Heart right ventricle (tissue), 16 donors: ENCODE data around the gene MEX3C. TPM values are rescaled to one million over a fixed set of nuclear protein-coding genes. Genes with fewer than 3 reads are reported as not detected.

Source experiments
- ATAC-seq, 8 donors: fragments of 200-7000 bp; cut with Tn5 transposase; one replicate each; pipeline ENCODE4 v1.9.1; 2020; ENCODE audit warnings: mild to moderate bottlenecking in 8 of 8, moderate library complexity in 8 of 8, moderate number of reproducible peaks in 1 of 8
- DNase-seq, 2 donors: peaks; one replicate each; pipeline ENCODE4 v3.0.0-alpha.2; 2020
- H3K27ac ChIP-seq, 10 donors: fragments of 200-600 bp; sonication (generic) in 2 of 10; one replicate each; pipeline versions ENCODE4 v1.5.0 to v1.8.0; 2020 to 2022; ENCODE audit warnings: mild to moderate bottlenecking in 3 of 10
- H3K27me3 ChIP-seq, 7 donors: fragments of 200-600 bp; one replicate each; pipeline ENCODE4 v1.8.0; 2021 to 2022; ENCODE audit warnings: mild to moderate bottlenecking in 2 of 7
- H3K36me3 ChIP-seq, 9 donors: fragments of 200-600 bp; sonication (generic) in 1 of 9; one replicate each; pipeline versions ENCODE4 v1.5.0 to v1.8.0; 2020 to 2022; ENCODE audit warnings: mild to moderate bottlenecking in 2 of 9
- H3K4me1 ChIP-seq, 9 donors: fragments of 200-600 bp; sonication (generic) in 1 of 9; one replicate each; pipeline versions ENCODE4 v1.5.0 to v1.8.0; 2020 to 2022; ENCODE audit warnings: mild to moderate bottlenecking in 4 of 9
- H3K4me3 ChIP-seq, 10 donors: fragments of 200-600 bp; sonication (generic) in 2 of 10; one replicate each; pipeline versions ENCODE4 v1.5.0 to v1.8.0; 2020 to 2022; ENCODE audit warnings: mild to moderate bottlenecking in 7 of 10, moderate library complexity in 2 of 10
- H3K9me3 ChIP-seq, 11 donors: fragments of 200-600 bp in 10 of 11; sonication (generic) in 2 of 11; one replicate each; pipeline versions ENCODE4 v1.5.0 to v1.8.0; 2013 to 2022; ENCODE audit warnings: mild to moderate bottlenecking in 2 of 11, control low read depth in 1 of 11, moderate library complexity in 1 of 11
- WGBS, 2 donors: extraction: QIAGEN DNeasy Blood & Tissue Kit; methylation state at CpG; one replicate each; pipeline ENCODE4 v1.1.7; 2013; ENCODE audit warnings: inconsistent platforms in 1 of 2; 5-methylcytosine and 5-hydroxymethylcytosine counted together
- intact Hi-C, 10 donors: fragments of 100-400 bp; cut with DNase I; formaldehyde crosslinking; loops; one replicate each; pipeline versions ENCODE4 v1.11.1 to v1.14.2; 2022
- polyA plus RNA-seq, 2 donors: library from polyadenylated mRNA; stranded (reverse); fragments of 200-250 nt; gene quantifications; one replicate each; pipeline ENCODE4 v1.2.3, GENCODE V29; 2013
- total RNA-seq, 10 donors: library from RNA; stranded (reverse); fragmentation: NEBNext Ultra II Directional in 3 of 10; extraction: Animal tissue kit (Norgen Biotek cat#: 25700) in 3 of 10; gene quantifications; one replicate each; pipeline versions ENCODE4 v1.2.1 to v1.2.4, GENCODE V29; 2021 to 2023
- TF ChIP-seq, protein P1 (sequence below), 9 donors: fragments of 200-600 bp; sonication (generic) in 2 of 9; IDR thresholded peaks; one replicate each; pipeline versions ENCODE4 v1.5.0 to v1.8.0; 2021 to 2022; ENCODE audit warnings: antibody characterized with exemption in 9 of 9, mild to moderate bottlenecking in 5 of 9, moderate library complexity in 1 of 9
- donor health status: Arrhythmogenic right ventricular cardiomyopathy.
- donor health status: ischemic (EF 13 %, LVEDD 7.1; RV severe dilation, severe dysfunction).
- donor health status: healthy with polysubstance abuse.
- donor health status: DM: no; HTN: yes; CAD: no.
- donor health status: DM: no; HTN: no; CAD: no.
- donor health status: ischemic (EF 25% LVEDD 6.9; RV normal size, moderate dysfunction).
- donor health status: ischemic (EF 25% LVEDD 5.7; RV mildly dilated, moderate dysfunction).
- donor health status: healthy.
- donor health status: DM: yes; HTN: yes; CAD: no.
- donor health status: Ischemic cardiomyopathy.
- donor health status: ischemic (EF 35%, LVEDD 5.7; RV mildly dilated, moderate dysfunction).
- donor health status: nonischemic (EF 11% LVEDD 7.7; RV severe dilation, severe dysfunction).
- donor health status: DM: yes; HTN: yes; CAD: no.
- donor health status: PGD.
- donor health status: ischemic (EF 29% LVEDD 5.4; RV normal size, mild dysfunction).
- donor health status: nonischemic (EF 23%, LVEDD 6.1; RV moderate dilation, normal function).

The MEX3C gene
- total and polyA plus RNA-seq, 12 donors = 6.8 to 24.2 (median 19.4) TPM

DNA sequence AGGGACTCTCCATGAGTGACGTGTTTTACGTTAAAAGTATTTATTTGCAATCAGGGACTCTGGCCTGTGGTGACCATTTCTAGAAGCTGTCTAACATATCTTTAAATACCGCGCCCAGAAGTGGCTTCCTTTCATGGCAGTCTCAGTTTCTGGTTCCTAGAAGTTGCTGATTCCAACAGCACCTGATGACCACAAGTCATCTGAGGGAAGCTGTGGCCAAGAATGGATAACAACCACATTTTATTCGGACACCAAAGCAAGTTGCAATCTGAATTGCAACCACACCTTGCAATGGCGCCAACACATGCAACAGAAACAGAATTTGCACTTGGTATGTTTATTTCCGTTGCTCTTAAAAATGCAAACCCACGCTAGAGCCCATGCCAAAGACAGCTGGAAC, 33.1 kb downstream of the MEX3C start:
- H3K27ac ChIP-seq = no peak overlapping the region
- 83 to 86% methylated on average over 8 of the region's 8 CpGs for WGBS, 2 donors

DNA sequence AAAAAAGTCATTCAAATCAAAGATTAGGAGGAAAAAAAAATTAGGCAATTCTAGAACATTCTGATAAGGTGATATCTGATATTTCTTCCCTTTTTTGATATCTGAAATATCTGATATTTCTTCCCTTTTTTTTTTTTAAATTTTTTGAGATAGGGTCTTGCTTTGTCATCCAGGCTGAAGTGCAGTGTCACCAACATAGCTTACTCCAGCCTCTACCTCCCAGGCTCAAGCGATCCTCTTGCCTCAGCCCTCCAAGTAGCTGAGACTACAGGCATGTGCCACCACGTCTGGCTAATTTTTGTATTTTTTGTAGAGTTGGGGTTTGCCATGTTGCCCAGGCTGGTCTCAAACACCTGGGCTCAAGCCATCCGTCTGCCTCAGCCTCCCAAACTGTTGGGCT, 33.9 kb downstream of the MEX3C start:
- intact Hi-C loops = no loop called here

More for the DNA sequence above, 33.1 kb downstream of the MEX3C start:
- Histone ChIP-seq H3K4me3 (no peak overlapping the region), H3K9me3 (no peaks in the 10 kb centered on the region), H3K36me3 (no peaks in the 10 kb centered on the region), H3K4me1 (peaks cover 0 to 7% (median 0%) of the 10 kb centered on the region in 9 donors), H3K27me3 (no peaks in the 10 kb centered on the region)
- DNase-seq (no peak), ATAC-seq (no peak)
- intact Hi-C loops = no loop called here
- TF ChIP-seq, protein P1, sequence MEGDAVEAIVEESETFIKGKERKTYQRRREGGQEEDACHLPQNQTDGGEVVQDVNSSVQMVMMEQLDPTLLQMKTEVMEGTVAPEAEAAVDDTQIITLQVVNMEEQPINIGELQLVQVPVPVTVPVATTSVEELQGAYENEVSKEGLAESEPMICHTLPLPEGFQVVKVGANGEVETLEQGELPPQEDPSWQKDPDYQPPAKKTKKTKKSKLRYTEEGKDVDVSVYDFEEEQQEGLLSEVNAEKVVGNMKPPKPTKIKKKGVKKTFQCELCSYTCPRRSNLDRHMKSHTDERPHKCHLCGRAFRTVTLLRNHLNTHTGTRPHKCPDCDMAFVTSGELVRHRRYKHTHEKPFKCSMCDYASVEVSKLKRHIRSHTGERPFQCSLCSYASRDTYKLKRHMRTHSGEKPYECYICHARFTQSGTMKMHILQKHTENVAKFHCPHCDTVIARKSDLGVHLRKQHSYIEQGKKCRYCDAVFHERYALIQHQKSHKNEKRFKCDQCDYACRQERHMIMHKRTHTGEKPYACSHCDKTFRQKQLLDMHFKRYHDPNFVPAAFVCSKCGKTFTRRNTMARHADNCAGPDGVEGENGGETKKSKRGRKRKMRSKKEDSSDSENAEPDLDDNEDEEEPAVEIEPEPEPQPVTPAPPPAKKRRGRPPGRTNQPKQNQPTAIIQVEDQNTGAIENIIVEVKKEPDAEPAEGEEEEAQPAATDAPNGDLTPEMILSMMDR (IDR thresholded peaks at IDR 0.05) = no peak

DNA sequence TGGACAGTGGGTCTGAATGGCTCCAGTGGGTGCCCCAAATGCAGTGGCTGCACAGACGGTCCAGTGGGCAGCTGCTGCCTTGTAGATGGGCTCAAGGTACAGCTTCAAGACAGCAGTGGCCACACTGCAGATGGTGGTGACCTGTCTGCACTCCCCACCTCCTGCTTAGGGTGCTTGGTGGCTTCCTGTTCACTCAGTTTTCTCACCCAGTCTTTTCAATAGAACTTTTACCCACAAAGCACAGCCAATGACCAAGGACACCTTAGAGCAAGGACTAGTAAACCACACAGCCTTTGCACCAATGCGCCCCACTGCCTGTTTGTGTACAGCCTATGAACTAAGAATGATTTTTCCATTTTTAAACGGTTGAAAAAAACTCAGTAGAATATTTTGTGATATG, 34.9 kb downstream of the MEX3C start:
- TF ChIP-seq, protein P1 (IDR thresholded peaks at IDR 0.05) = no peak
- ATAC-seq = peak in 1 of 8 donors; percentile 16
- H3K27me3 ChIP-seq = no peaks in the 10 kb centered on the region
- peaks cover 0 to 7% (median 0%) of the 10 kb centered on the region in 9 donors for H3K4me1 ChIP-seq
- WGBS, 2 donors = 83 to 85% methylated on average over 3 of the region's 3 CpGs
- no peak for DNase-seq
- intact Hi-C loops = no loop called here
- no peak overlapping the region for H3K27ac ChIP-seq
- no peaks in the 10 kb centered on the region for H3K9me3 ChIP-seq
- no peaks in the 10 kb centered on the region for H3K36me3 ChIP-seq
- no peak overlapping the region for H3K4me3 ChIP-seq

More for the DNA sequence above, 33.9 kb downstream of the MEX3C start:
- H3K36me3 ChIP-seq = no peaks in the 10 kb centered on the region
- 91 to 97% methylated on average over 3 of the region's 3 CpGs for WGBS, 2 donors
- H3K4me1 ChIP-seq = peaks cover 0 to 7% (median 0%) of the 10 kb centered on the region in 9 donors
- TF ChIP-seq, protein P1 (IDR thresholded peaks at IDR 0.05) = no peak
- no peak overlapping the region for H3K27ac ChIP-seq
- no peaks in the 10 kb centered on the region for H3K27me3 ChIP-seq
- no peak overlapping the region for H3K4me3 ChIP-seq
- no peaks in the 10 kb centered on the region for H3K9me3 ChIP-seq
- ATAC-seq (no peak), DNase-seq (no peak)

DNA sequence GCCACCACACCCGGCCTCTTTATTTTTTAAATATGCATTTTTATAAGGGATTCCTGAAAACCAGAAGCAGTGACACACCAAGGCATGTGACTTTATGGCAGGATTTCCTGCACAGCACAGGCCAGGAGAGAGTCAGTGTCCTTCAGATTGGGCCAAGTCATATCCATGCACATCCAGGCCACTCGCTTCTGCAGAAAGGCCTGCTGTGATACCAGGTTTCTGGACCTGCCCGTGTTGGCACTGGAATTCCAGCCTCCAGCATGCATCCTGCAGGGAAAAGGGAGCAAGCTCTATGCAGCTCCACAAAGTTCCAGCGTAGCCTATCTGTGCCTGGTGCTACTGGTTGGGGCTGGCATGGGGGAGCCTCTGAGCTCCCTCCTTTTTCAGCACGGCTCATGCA, 36.8 kb downstream of the MEX3C start:
- no peaks in the 10 kb centered on the region for H3K9me3 ChIP-seq
- ATAC-seq (no peak), DNase-seq (no peak)
- no peaks in the 10 kb centered on the region for H3K36me3 ChIP-seq
- H3K4me3 ChIP-seq = no peak overlapping the region
- H3K27ac ChIP-seq = no peak overlapping the region
- H3K27me3 ChIP-seq = no peaks in the 10 kb centered on the region
- intact Hi-C loops = no loop called here
- WGBS, 2 donors = 89 to 92% methylated on average over 5 of the region's 5 CpGs
- TF ChIP-seq, protein P1 (IDR thresholded peaks at IDR 0.05) = no peak
- H3K4me1 ChIP-seq = peaks cover 0 to 7% (median 0%) of the 10 kb centered on the region in 9 donors
